OCI-LY3 (cell line): ENCODE measurements around the gene ATL1.

Experiments used
- H2AFZ ChIP-seq: fragments of 200-600, 300-600 bp; shearing (Covaris generic); 2 replicates; pipeline ENCODE4 v1.6.0; 2014; ENCODE audit warnings: antibody characterized with exemption, low read depth, low read length
- H3K27ac ChIP-seq: fragments of 200-600, 300-600 bp; sonication (generic); 2 replicates; pipeline ENCODE4 v1.5.1; 2014; ENCODE audit warnings: mild to moderate bottlenecking, low read length, moderate library complexity, mixed read lengths
- H3K27me3 ChIP-seq: fragments of 200-600, 300-600 bp; sonication (generic); 2 replicates; pipeline ENCODE4 v1.6.1; 2014; ENCODE audit warnings: low read depth, low read length, mixed read lengths
- H3K36me3 ChIP-seq: fragments of 200-600, 300-600 bp; sonication (generic); replicated peaks from 2 replicates; pipeline ENCODE3; 2014; ENCODE audit warnings: low read depth, low read length, mixed read lengths
- H3K4me1 ChIP-seq: fragments of 300-600, 200-600 bp; sonication (generic); 2 replicates; pipeline ENCODE4 v1.6.1; 2014; ENCODE audit warnings: low read length, mixed read lengths
- H3K4me2 ChIP-seq: fragments of 200-600, 300-600 bp; sonication (generic); 2 replicates; pipeline ENCODE4 v1.6.1; 2014; ENCODE audit warnings: low read length, mixed read lengths
- H3K4me3 ChIP-seq: fragments of 300-600, 200-600 bp; sonication (generic); 2 replicates; pipeline ENCODE4 v1.5.1; 2014; ENCODE audit warnings: antibody characterized with exemption, mild to moderate bottlenecking, low read length, moderate library complexity
- H3K79me2 ChIP-seq: fragments of 300-600, 200-600 bp; shearing (Covaris generic); 2 replicates; pipeline ENCODE4 v1.6.1; 2014; ENCODE audit warnings: mild to moderate bottlenecking, low read length, mixed read lengths
- H3K9ac ChIP-seq: fragments of 300-600, 200-600 bp; shearing (Covaris generic); 2 replicates; pipeline ENCODE4 v1.6.0; 2014; ENCODE audit warnings: mild to moderate bottlenecking, low read length, moderate library complexity
- H3K9me3 ChIP-seq: fragments of 200-600, 300-600 bp; shearing (Covaris generic); 2 replicates; pipeline ENCODE4 v1.6.1; 2014; ENCODE audit warnings: low read length, mixed read lengths; ENCODE audit not compliant: insufficient read depth
- H4K20me1 ChIP-seq: fragments of 200-600, 300-600 bp; sonication (generic); 2 replicates; pipeline ENCODE4 v1.6.1; 2016; ENCODE audit warnings: low read length, mixed read lengths; ENCODE audit not compliant: insufficient read depth
- EZH2phosphoT487 ChIP-seq: fragments of 200-600 bp; shearing (Covaris generic); IDR thresholded peaks from 2 replicates; pipeline ENCODE4 v1.6.1; 2018; ENCODE audit warnings: antibody characterized with exemption, mixed run types, low read depth
- TF ChIP-seq, protein P1 (sequence below): fragments of 200-600, 300-600 bp; sonication (generic); IDR thresholded peaks from 2 replicates; pipeline ENCODE4 v1.5.1; 2014; ENCODE audit warnings: antibody characterized with exemption, low read length, low read depth

ATL1 gene

DNA sequence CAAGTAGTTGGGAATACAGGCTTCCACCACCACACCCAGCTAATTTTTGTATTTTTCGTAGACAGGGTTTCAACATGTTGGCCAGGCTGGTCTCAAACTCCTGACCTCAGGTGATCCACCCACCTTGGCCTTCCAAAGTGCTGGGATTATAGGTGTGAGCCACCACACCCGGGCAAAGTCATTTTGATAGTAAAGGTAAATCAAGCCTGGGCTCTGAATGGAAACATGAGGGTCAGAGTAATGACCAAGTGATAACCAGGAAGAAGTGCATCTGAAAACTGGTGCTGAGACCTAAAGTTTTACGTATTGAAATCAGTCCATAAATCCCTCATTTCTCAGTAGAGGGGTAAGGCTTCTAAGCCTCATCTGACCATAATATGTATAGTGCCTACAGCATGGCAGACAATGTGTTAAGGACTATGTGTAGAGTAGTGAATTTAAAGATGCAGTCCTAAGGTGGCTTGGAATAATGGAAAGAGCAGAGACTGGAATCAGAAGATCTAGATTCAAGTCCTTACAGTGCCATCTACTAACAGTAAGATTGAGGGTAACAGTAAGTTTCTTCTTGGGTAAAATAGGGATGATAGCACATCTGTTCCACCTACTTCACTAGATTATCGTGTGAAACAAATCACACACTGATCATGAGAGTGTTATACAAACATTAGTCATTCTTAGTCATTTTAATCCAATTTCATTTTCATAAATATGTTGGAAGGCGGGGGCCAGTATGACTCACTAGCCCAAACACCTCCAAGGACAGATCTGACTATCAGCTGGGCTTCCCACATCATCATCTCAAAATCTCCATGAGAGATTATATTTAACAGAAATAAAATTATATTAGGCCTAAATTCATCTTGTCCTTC lies 38.8 kb upstream of the ATL1 start:
- TF ChIP-seq EZH2phosphoT487, result no peak
- TF ChIP-seq, protein P1, sequence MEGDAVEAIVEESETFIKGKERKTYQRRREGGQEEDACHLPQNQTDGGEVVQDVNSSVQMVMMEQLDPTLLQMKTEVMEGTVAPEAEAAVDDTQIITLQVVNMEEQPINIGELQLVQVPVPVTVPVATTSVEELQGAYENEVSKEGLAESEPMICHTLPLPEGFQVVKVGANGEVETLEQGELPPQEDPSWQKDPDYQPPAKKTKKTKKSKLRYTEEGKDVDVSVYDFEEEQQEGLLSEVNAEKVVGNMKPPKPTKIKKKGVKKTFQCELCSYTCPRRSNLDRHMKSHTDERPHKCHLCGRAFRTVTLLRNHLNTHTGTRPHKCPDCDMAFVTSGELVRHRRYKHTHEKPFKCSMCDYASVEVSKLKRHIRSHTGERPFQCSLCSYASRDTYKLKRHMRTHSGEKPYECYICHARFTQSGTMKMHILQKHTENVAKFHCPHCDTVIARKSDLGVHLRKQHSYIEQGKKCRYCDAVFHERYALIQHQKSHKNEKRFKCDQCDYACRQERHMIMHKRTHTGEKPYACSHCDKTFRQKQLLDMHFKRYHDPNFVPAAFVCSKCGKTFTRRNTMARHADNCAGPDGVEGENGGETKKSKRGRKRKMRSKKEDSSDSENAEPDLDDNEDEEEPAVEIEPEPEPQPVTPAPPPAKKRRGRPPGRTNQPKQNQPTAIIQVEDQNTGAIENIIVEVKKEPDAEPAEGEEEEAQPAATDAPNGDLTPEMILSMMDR, result no peak
- Histone ChIP-seq H3K27ac (peak overlapping the region; percentile 66), H3K4me1 (peaks cover 46% of the 10 kb centered on the region), H4K20me1 (peaks cover 45% of the 10 kb centered on the region), H3K4me3 (peak overlapping the region; percentile 57), H3K4me2 (peak overlapping the region; percentile 89), H2AFZ (no peak overlapping the region), H3K79me2 (peaks cover 88% of the 10 kb centered on the region), H3K36me3 (no peaks in the 10 kb centered on the region), H3K9me3 (no peaks in the 10 kb centered on the region), H3K9ac (no peak overlapping the region; the same call in 1 of the 2 replicates), H3K27me3 (no peaks in the 10 kb centered on the region)

DNA sequence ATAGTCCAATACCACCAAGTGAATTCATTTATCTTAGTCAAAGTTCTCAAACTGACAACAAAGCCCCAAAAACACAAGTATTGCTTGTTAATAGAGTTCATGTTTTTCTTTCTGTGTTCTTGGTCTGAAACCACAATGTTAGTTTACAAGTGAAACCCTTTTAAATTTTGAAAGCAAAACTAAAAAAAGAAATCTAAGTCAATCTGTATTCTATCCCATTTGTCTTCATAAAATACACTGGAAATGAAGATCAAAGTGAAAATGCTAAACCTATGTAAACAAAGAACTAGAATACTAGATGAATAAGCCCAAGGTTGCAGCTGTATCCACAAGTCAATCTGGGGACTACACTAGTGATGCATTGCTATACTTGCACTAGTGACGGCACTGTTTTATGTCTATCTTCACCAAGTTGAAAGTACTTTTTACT lies 38.0 kb upstream of the ATL1 start:
- Histone ChIP-seq H3K79me2 (peaks cover 88% of the 10 kb centered on the region), H3K4me1 (peaks cover 46% of the 10 kb centered on the region), H3K27ac (peak overlapping the region; percentile 66), H2AFZ (no peak overlapping the region), H3K36me3 (no peaks in the 10 kb centered on the region), H3K4me3 (peak overlapping the region; percentile 57), H3K4me2 (peak overlapping the region; percentile 89), H3K9ac (no peak overlapping the region; the same call in 1 of the 2 replicates), H4K20me1 (peaks cover 45% of the 10 kb centered on the region), H3K9me3 (no peaks in the 10 kb centered on the region), H3K27me3 (no peaks in the 10 kb centered on the region)
- no peak for TF ChIP-seq EZH2phosphoT487
- TF ChIP-seq, protein P1, result no peak

DNA sequence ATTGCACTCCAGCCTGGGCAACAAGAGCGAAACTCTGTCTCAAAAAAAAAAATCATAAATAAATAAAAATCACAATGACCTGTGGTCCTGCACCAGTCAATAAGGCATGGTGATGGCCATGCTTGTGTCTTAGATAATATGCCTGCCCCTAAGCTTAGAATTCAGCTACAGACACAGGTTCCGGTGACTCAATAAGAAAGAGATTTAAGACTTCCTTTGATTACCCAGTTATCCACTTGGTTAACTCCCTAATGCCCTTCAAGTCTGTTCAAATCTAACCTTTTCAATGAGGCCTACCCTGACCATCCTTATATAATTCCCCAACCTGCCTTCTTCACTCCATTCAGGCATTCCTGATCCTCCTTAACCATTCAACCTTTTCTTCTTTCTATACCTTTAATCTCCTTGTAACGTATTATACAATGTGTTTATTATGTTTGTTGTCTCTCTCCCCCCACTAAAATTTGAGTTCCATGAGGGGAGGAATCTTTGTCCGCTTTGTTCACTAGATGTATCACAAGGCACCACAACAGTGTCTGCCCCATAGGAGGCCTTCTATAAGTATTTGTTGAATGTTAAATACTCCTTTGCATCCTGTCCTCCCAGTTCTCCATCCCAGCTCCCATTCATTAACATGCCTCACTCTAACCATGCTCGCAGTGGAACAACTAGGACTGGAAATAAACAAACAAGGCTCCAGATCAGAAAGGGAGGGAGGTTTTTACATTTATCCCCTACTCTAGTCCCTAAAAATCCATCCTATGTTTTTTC lies 36.5 kb upstream of the ATL1 start:
- Histone ChIP-seq H3K9ac (peak overlapping the region; percentile 5; the same call in 1 of the 2 replicates), H3K27me3 (no peaks in the 10 kb centered on the region), H3K27ac (peak overlapping the region; percentile 66), H3K36me3 (peaks cover 4% of the 10 kb centered on the region), H3K4me2 (peak overlapping the region; percentile 64), H3K4me1 (peaks cover 46% of the 10 kb centered on the region), H3K4me3 (peak overlapping the region; percentile 18), H3K9me3 (no peaks in the 10 kb centered on the region), H4K20me1 (peaks cover 43% of the 10 kb centered on the region), H3K79me2 (peaks cover 93% of the 10 kb centered on the region), H2AFZ (no peak overlapping the region)
- TF ChIP-seq EZH2phosphoT487, result no peak

DNA sequence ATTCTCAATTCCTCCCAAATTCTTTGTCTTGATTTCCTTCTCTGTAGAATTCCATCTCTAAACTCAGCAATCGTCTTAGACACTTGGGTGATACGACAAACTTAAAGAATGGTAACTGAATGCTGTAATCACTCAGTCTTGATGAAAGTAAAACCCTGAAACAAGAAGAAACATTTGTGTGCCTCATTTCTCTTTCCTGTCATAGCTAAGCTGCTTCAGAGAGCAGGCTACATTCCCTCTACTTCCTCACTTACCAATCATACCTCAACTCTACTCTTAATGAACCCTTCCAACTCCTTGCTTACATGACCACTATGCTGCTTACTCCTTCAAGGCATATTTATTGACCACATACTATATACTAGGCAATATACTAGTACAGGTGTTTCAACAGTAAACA lies 35.9 kb upstream of the ATL1 start:
- TF ChIP-seq, protein P1, result no peak
- Histone ChIP-seq H3K79me2 (peaks cover 95% of the 10 kb centered on the region), H3K36me3 (peaks cover 7% of the 10 kb centered on the region), H2AFZ (no peak overlapping the region), H4K20me1 (peaks cover 42% of the 10 kb centered on the region), H3K27ac (peak overlapping the region; percentile 66), H3K27me3 (no peaks in the 10 kb centered on the region), H3K4me3 (peak overlapping the region; percentile 33), H3K9ac (peak overlapping the region; percentile 5; the same call in 1 of the 2 replicates), H3K9me3 (no peaks in the 10 kb centered on the region), H3K4me1 (peaks cover 48% of the 10 kb centered on the region), H3K4me2 (peak overlapping the region; percentile 64)
